Measurements from ENCODE around the gene F13A1. TPM values are rescaled to one million over a fixed set of nuclear protein-coding genes. Genes with fewer than 3 reads are reported as not detected.
"Not testable (repeated sequence)": the region's sequence is repeated elsewhere in the genome, so short reads cannot be mapped to it uniquely, and the experiment has no call there.

F13A1 gene
- total RNA-seq, 1 donor from 2014 or later, result 91.9 TPM

DNA sequence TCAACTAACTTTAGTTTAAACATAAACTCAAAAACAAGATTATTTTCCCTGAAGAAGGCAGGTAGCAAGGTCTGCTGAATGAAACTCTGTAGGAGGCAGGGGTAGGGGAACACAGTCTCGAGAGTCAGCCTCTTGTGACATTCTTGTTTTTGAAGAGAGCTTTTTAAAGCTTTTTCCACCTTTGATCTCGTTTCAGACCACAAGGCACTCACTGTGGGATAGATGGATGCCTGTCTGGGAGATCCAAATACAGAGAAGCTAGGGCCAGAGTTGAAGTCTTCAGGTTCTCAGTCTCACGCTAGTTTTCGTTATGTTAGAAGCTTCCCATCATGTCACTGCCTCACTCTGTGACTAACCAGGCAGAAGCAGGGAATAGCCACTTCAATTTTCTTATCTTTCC, 14.9 kb downstream of the F13A1 start:
- no peaks in the 10 kb centered on the region for H3K4me1 ChIP-seq
- no peaks in the 10 kb centered on the region for H3K9me3 ChIP-seq
- no peak overlapping the region for H3K4me3 ChIP-seq
- H3K27ac ChIP-seq, result no peak overlapping the region
- TF ChIP-seq CTCF (IDR thresholded peaks at IDR 0.05), result no peak
- H3K36me3 ChIP-seq, result no peaks in the 10 kb centered on the region
- no peaks in the 10 kb centered on the region for H3K27me3 ChIP-seq
- intact Hi-C loops (cut with DNase I), result no loop called here
- DNase-seq (ENCODE audit: low spot score in 2 of 2), result no peak

GRCh38 chr6:6300383-6300782, 20.1 kb downstream of the F13A1 start:
- intact Hi-C loops (cut with DNase I); H3K27me3 ChIP-seq; H3K4me3 ChIP-seq; H3K27ac ChIP-seq; H3K4me1 ChIP-seq; H3K9me3 ChIP-seq; DNase-seq (ENCODE audit: low spot score in 2 of 2); H3K36me3 ChIP-seq: not testable (repeated sequence)

DNA sequence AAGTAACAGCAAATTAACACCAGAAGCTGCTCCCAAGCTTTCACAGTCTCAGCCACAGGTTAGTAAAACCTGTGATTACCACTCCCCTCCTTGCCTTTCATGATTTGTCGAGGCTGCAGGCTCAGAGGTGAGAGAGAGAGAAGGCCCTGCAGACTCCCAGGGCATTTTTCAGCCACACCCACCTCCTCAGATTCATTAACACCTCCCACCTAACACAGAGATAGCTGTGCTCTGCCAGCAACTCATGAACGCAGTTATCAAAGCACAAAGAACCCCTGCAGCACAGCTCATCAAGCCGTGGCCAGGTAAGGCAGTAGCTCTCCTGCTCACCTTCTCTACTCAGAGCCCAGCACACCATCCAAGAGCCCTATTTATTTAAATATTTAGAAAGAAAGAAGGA, 27.1 kb downstream of the F13A1 start:
- Histone ChIP-seq H3K9me3 (no peaks in the 10 kb centered on the region), H3K4me1 (no peaks in the 10 kb centered on the region), H3K4me3 (no peak overlapping the region), H3K27me3 (no peaks in the 10 kb centered on the region), H3K36me3 (no peaks in the 10 kb centered on the region), H3K27ac (no peak overlapping the region)
- intact Hi-C loops (cut with DNase I), result no loop called here
- no peak for TF ChIP-seq CTCF (IDR thresholded peaks at IDR 0.05)
- no peak for DNase-seq (ENCODE audit: low spot score in 2 of 2)

GRCh38 chr6:6287415-6287814, 33.0 kb downstream of the F13A1 start:
- Histone ChIP-seq H3K4me1 (no peaks in the 10 kb centered on the region), H3K36me3 (no peaks in the 10 kb centered on the region), H3K9me3 (no peaks in the 10 kb centered on the region), H3K27me3 (no peaks in the 10 kb centered on the region), H3K4me3 (no peak overlapping the region), H3K27ac (no peak overlapping the region)
- no peak for TF ChIP-seq CTCF (IDR thresholded peaks at IDR 0.05)
- no peak for DNase-seq (ENCODE audit: low spot score in 2 of 2)
- intact Hi-C loops (cut with DNase I), result no loop called here

- Histone ChIP-seq H3K4me3 (no peak overlapping the region), H3K27ac (no peak overlapping the region), H3K4me1 (no peaks in the 10 kb centered on the region), H3K27me3 (no peaks in the 10 kb centered on the region), H3K36me3 (no peaks in the 10 kb centered on the region), H3K9me3 (no peaks in the 10 kb centered on the region)
- intact Hi-C loops (cut with DNase I), result no loop called here
- no peak for DNase-seq (ENCODE audit: low spot score in 2 of 2)
- TF ChIP-seq CTCF (IDR thresholded peaks at IDR 0.05), result no peak
These were observed 34.8 kb downstream of the F13A1 start for GRCh38 chr6:6285679-6286078.

DNA sequence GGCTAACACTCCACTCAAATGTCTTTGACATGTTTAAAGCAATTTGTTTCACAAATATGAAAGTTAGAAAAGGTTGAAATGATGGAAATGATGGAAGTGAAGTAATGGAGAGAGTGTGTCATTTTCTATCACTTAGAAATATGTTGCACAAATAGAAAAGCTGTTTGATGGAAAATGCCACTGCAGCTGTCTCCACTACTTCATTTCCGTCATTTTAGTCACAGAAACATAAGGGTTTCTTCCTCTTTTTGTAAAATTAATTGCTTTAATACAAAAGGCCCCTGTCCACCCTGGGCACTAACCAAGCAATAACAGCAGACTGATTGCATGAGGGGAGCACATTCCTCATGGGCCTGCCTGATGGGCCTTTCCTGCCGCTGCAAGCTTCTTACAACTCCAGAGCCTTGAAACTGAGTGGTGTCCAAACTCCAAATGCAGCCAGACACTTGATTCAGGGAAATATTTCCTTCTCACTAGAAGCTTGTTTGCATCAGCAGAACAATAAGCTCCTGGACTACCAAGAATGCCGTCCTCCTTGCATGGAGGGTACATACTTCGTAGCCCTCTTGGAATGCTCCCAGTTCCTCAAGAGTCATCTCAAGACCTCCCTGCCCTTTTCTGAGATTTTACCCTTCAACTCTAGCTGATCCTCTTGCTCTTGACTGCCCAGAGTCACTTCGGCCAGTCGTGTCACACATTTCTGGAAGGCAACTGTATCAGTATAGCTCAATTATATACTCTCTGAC, 36.1 kb downstream of the F13A1 start:
- no peak for TF ChIP-seq CTCF (IDR thresholded peaks at IDR 0.05)
- no peaks in the 10 kb centered on the region for H3K9me3 ChIP-seq
- no peaks in the 10 kb centered on the region for H3K4me1 ChIP-seq
- intact Hi-C loops (cut with DNase I), result no loop called here
- no peaks in the 10 kb centered on the region for H3K27me3 ChIP-seq
- H3K4me3 ChIP-seq, result no peak overlapping the region
- no peak overlapping the region for H3K27ac ChIP-seq
- H3K36me3 ChIP-seq, result no peaks in the 10 kb centered on the region
- no peak for DNase-seq (ENCODE audit: low spot score in 2 of 2)
